Smooth muscle cell (in vitro differentiated cells): ENCODE data around the gene C11orf98. TPM values are rescaled to one million over a fixed set of nuclear protein-coding genes. Genes with fewer than 3 reads are reported as not detected.
A peak's percentile ranks its signal among the peaks of the same experiment; 100 is the strongest.

Experiments used
- DNase-seq: peaks from one replicate; lab custom pipeline; 2025; ENCODE audit not compliant: unreplicated experiment; lab: John Stamatoyannopoulos, UW
- H2AFZ ChIP-seq: fragments of 200-600 bp; sonication (generic); 2 replicates; pipeline ENCODE4 v1.6.0; 2016; ENCODE audit warnings: antibody characterized with exemption, low read depth, mild to moderate bottlenecking
- H3F3A ChIP-seq: fragments of 200-600 bp; sonication (generic); 2 replicates; pipeline ENCODE4 v1.6.0; 2017; ENCODE audit warnings: antibody characterized with exemption, low read depth
- H3K27ac ChIP-seq: fragments of 200-600 bp; sonication (generic); 2 replicates; pipeline ENCODE4 v1.5.1; 2016; ENCODE audit warnings: low read depth, mild to moderate bottlenecking
- H3K27me3 ChIP-seq: fragments of 200-600 bp; sonication (generic); 2 replicates; pipeline ENCODE4 v1.6.1; 2016; ENCODE audit warnings: low read depth, mild to moderate bottlenecking
- H3K36me3 ChIP-seq: fragments of 200-600 bp; sonication (generic); 2 replicates; pipeline ENCODE4 v1.5.1; 2016; ENCODE audit warnings: low read depth
- H3K4me1 ChIP-seq: fragments of 200-600 bp; sonication (generic); 2 replicates; pipeline ENCODE4 v1.5.1; 2016; ENCODE audit warnings: low read depth
- H3K4me2 ChIP-seq: fragments of 200-600 bp; sonication (generic); 2 replicates; pipeline ENCODE4 v1.6.0; 2016; ENCODE audit warnings: mild to moderate bottlenecking
- H3K4me3 ChIP-seq: fragments of 200-600 bp; sonication (generic); 2 replicates; pipeline ENCODE4 v1.5.1; 2016; ENCODE audit warnings: mild to moderate bottlenecking
- H3K79me2 ChIP-seq: fragments of 200-600 bp; sonication (generic); 2 replicates; pipeline ENCODE4 v1.6.0; 2016; ENCODE audit warnings: low read depth, mild to moderate bottlenecking
- H3K9ac ChIP-seq: fragments of 200-600 bp; sonication (generic); 2 replicates; pipeline ENCODE4 v1.6.0; 2016; ENCODE audit warnings: low read depth
- H3K9me3 ChIP-seq: fragments of 200-600 bp; sonication (generic); replicated peaks from 2 replicates; pipeline ENCODE4 v1.5.1; 2016; ENCODE audit warnings: low read depth
- H4K20me1 ChIP-seq: fragments of 200-600 bp; sonication (generic); 2 replicates; pipeline ENCODE4 v1.6.0; 2016; ENCODE audit warnings: low read depth
- CTCF ChIP-seq: fragments of 200-600 bp; sonication (generic); IDR thresholded peaks from 2 replicates; pipeline ENCODE4 v1.5.1; 2017; ENCODE audit warnings: borderline replicate concordance, mild to moderate bottlenecking, antibody characterized with exemption; ENCODE audit not compliant: insufficient read depth, poor library complexity, severe bottlenecking
- WGBS: methylation state at CpG from one replicate; pipeline ENCODE4 v1.1.7; 2016; ENCODE audit warnings: low lambda C conversion rate; 5-methylcytosine and 5-hydroxymethylcytosine counted together
- polyA plus RNA-seq: library from polyadenylated mRNA; unstranded; fragments of >200 nt; fragmentation: Nextera tagmentation; extraction: Ambion mirVana; gene quantifications from 2 replicates; pipeline ENCODE4 v1.2.1, GENCODE V29; 2016
- total RNA-seq: library from RNA; depleted of rRNA; stranded (reverse); fragments of >200 nt; gene quantifications from 2 replicates; pipeline ENCODE4 v1.2.3, GENCODE V29; 2014

Gene C11orf98
- total and polyA plus RNA-seq, 2 experiments from 2014 or later: 68.4 to 101 TPM

DNA sequence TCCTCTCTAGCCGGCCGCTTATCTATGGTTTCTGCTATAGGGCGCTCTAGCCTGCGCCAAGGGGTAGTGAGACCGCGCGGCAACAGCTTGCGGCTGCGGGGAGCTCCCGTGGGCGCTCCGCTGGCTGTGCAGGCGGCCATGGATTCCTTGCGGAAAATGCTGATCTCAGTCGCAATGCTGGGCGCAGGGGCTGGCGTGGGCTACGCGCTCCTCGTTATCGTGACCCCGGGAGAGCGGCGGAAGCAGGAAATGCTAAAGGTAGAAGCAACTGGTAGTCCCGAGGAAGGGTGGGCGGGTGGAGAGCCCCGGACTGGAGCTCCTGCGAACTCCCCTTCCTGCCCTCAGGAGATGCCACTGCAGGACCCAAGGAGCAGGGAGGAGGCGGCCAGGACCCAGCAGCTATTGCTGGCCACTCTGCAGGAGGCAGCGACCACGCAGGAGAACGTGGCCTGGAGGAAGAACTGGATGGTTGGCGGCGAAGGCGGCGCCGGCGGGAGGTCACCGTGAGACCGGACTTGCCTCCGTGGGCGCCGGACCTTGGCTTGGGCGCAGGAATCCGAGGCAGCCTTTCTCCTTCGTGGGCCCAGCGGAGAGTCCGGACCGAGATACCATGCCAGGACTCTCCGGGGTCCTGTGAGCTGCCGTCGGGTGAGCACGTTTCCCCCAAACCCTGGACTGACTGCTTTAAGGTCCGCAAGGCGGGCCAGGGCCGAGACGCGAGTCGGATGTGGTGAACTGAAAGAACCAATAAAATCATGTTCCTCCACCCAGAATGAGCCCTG lies 6.8 kb upstream of the C11orf98 start, which contains the start of the genes LBHD1 and UQCC3:
Gene LBHD1 (minus strand): TSS at position 660 of the 782 bp plus-strand sequence. CDS start 2,236 bp downstream, outside the sequence.
Gene UQCC3 (plus strand): TSS at position 66 of the 782 bp plus-strand sequence. CDS start 73 bp downstream, at position 139.
- Histone ChIP-seq H3K4me2 (peak within 1 kb of the TSS; percentile 93), H2AFZ (peak within 1 kb of the TSS; percentile 90), H3K27me3 (no peaks in the 10 kb centered on the region), H3K36me3 (no peaks in the 10 kb centered on the region), H3K79me2 (peaks cover 20% of the 10 kb centered on the region), H3K9me3 (no peaks in the 10 kb centered on the region), H3K9ac (peak within 1 kb of the TSS; percentile 65), H3K4me3 (peak within 1 kb of the TSS; percentile 76), H4K20me1 (peaks cover 7% of the 10 kb centered on the region), H3K4me1 (peaks cover 13% of the 10 kb centered on the region), H3K27ac (peak within 1 kb of the TSS; percentile 78), H3F3A (peaks cover 33% of the 10 kb centered on the region)
- peak; percentile 79 for DNase-seq
- no peak for TF ChIP-seq CTCF
- under 1% methylated on average over 52 of the region's 59 CpGs for WGBS

DNA sequence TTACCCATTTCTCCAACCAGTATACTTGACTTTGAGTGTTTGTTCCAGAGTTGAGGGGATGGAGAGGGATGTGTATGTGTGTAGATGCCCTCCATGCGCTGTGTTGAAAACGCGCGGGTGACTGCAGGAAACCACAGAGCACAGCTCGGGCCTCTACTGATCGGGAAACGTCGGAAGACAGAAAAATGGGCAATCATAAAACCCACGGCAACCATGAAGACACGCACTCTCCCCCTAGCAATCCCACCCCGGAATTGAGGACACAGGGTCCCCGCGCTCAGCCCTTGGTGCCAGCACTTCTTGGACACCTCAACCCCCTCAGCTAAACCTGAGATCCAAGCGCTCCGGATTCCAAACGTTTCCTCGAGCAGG lies 6.2 kb upstream of the C11orf98 start:
- Histone ChIP-seq H3K27me3 (no peaks in the 10 kb centered on the region), H3K4me1 (peaks cover 19% of the 10 kb centered on the region), H3K27ac (peak overlapping the region; percentile 78), H3K4me2 (peak overlapping the region; percentile 93), H3K4me3 (peak overlapping the region; percentile 76), H3K9ac (peak overlapping the region; percentile 65), H4K20me1 (peaks cover 13% of the 10 kb centered on the region), H3F3A (peaks cover 30% of the 10 kb centered on the region), H2AFZ (peak overlapping the region; percentile 90), H3K79me2 (peaks cover 20% of the 10 kb centered on the region), H3K9me3 (no peaks in the 10 kb centered on the region), H3K36me3 (no peaks in the 10 kb centered on the region)
- no peak for TF ChIP-seq CTCF
- DNase-seq: no peak
- 3% methylated on average over 17 of the region's 17 CpGs for WGBS

DNA sequence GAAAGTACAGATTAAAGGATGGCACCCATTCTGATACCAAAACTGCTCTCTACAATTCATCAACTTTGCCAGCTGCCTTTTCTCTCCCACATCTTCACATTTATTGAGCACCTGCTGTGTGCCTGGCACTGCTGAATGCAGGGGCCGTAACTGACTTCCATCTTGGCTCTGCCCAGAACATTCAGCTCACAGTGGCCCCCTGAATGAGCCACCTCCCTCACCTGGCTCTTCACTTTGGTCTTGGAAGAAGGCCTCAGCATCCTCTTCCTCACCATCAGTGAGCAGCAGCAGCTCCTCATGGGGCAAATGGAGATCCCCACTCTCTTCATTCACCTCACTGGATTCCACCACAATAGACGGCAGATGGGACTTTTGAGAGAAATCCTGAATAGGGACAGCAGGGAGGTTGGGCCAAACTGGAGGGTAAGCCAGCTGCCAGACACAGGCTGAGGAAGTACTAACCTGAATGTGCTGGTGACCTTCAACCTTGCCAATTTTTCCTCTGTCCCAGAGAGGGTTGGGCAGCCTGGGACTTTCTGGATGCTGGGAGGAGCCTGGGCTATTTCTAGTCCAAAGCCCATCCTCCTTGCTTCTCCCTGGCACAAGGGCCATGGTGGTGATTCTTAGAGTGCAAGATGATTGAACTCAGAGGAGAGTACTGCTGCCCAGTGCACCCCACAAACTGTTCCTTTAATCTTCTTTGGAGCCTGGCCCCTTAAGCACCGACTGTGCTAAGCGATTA lies 4.6 kb upstream of the C11orf98 start:
- DNase-seq: no peak
- Histone ChIP-seq H3K9ac (no peak overlapping the region), H4K20me1 (peaks cover 17% of the 10 kb centered on the region), H3K4me2 (peak overlapping the region; percentile 93), H3K4me3 (no peak overlapping the region), H3F3A (peaks cover 30% of the 10 kb centered on the region), H3K79me2 (peaks cover 29% of the 10 kb centered on the region), H3K27ac (peak overlapping the region; percentile 44), H3K9me3 (no peaks in the 10 kb centered on the region), H3K36me3 (no peaks in the 10 kb centered on the region), H3K4me1 (peaks cover 22% of the 10 kb centered on the region), H3K27me3 (no peaks in the 10 kb centered on the region), H2AFZ (no peak overlapping the region)
- WGBS: 75% methylated on average over 4 of the region's 4 CpGs
- TF ChIP-seq CTCF: no peak
